Endothelial cell of umbilical vein (primary cell): ENCODE measurements around the gene PLPP2. TPM values are rescaled to one million over a fixed set of nuclear protein-coding genes. Genes with fewer than 3 reads are reported as not detected.

Source experiments
- BruUV-seq: library from RNA; stranded (reverse); fragments of 400-500 nt; replicated peaks from 2 replicates; lab custom pipeline; 2021; lab: Mats Ljungman, UMichigan
- CTCF ChIA-PET: fragments of 300-600, 350-600 bp; sonication (Branson Sonifier 250); formaldehyde crosslinking; loops from one replicate; lab custom pipeline; 2021; ENCODE audit warnings: antibody characterized with exemption, inconsistent platforms; lab: Charles Lee
- POLR2A ChIA-PET: fragments of 300-600, 350-600 bp; sonication (Branson Sonifier 250); formaldehyde crosslinking; loops from one replicate; lab custom pipeline; 2021; ENCODE audit warnings: antibody characterized with exemption, inconsistent platforms; lab: Charles Lee
- DNase-seq: peaks from one replicate; pipeline ENCODE4 v3.0.0-alpha.2; 2011; ENCODE audit warnings: low read depth, low spot score
- FAIRE-seq: peaks from 2 replicates; lab custom pipeline; 2011; peaks lifted over from hg19 to GRCh38; lab: Jason Lieb, UNC
- H2AFZ ChIP-seq: 2 replicates; pipeline ENCODE4 v1.6.0; 2012; ENCODE audit warnings: low read depth, low read length, control low read depth, inconsistent platforms
- H3K27ac ChIP-seq: 2 replicates; pipeline ENCODE4 v1.5.1; 2011; ENCODE audit warnings: low read depth, mild to moderate bottlenecking, control low read depth, low read length, moderate library complexity; ENCODE audit not compliant: insufficient read depth
- H3K27me3 ChIP-seq, 2 experiments: 2 replicates each; pipeline versions ENCODE4 v1.6.0 to v1.6.1; 2011; ENCODE audit warnings: low read length in 2 of 2, mixed read lengths in 1 of 2; ENCODE audit not compliant: control insufficient read depth in 2 of 2, insufficient read depth in 2 of 2
- H3K36me3 ChIP-seq, 2 experiments: 2 replicates in 1 of 2; 3 replicates in 1 of 2; pipeline ENCODE4 v1.5.1; 2011; ENCODE audit warnings: low read length in 2 of 2, mild to moderate bottlenecking in 1 of 2, moderate library complexity in 1 of 2; ENCODE audit not compliant: control insufficient read depth in 2 of 2, insufficient read depth in 2 of 2; ENCODE audit errors: extremely low read depth in 1 of 2
- H3K4me1 ChIP-seq: 3 replicates; pipeline ENCODE4 v1.5.1; 2011; ENCODE audit warnings: mild to moderate bottlenecking, low read length; ENCODE audit not compliant: control insufficient read depth, insufficient read depth; ENCODE audit errors: extremely low read depth
- H3K4me2 ChIP-seq: 2 replicates; pipeline ENCODE4 v1.6.1; 2011; ENCODE audit warnings: low read length, control low read depth, mixed read lengths; ENCODE audit not compliant: insufficient read depth
- H3K4me3 ChIP-seq, 3 experiments: fragments of 200-600 bp in 1 of 3; sonication (generic), shearing (Covaris generic) in 1 of 3; replicated peaks in 1 of 3; 2 replicates each; pipeline ENCODE4 v1.5.1; 2011 to 2016; ENCODE audit warnings: control low read depth in 3 of 3, low read length in 3 of 3, mild to moderate bottlenecking in 2 of 3, inconsistent platforms in 1 of 3, low read depth in 1 of 3, moderate library complexity in 1 of 3; ENCODE audit not compliant: insufficient read depth in 1 of 3
- H3K79me2 ChIP-seq: 2 replicates; pipeline ENCODE4 v1.6.0; 2012; ENCODE audit warnings: low read length, inconsistent platforms; ENCODE audit not compliant: control insufficient read depth, insufficient read depth
- H3K9ac ChIP-seq: replicated peaks from 2 replicates; pipeline ENCODE3; 2011; ENCODE audit warnings: low read length, control low read depth; ENCODE audit not compliant: insufficient read depth; ENCODE audit errors: extremely low read depth
- H3K9me1 ChIP-seq: replicated peaks from 3 replicates; pipeline ENCODE4 v1.6.0; 2011; ENCODE audit warnings: mild to moderate bottlenecking, low read length; ENCODE audit not compliant: control insufficient read depth, insufficient read depth; ENCODE audit errors: extremely low read depth
- H3K9me3 ChIP-seq: replicated peaks from 2 replicates; pipeline ENCODE4 v1.5.1; 2012; ENCODE audit warnings: low read length, inconsistent platforms; ENCODE audit not compliant: control insufficient read depth, insufficient read depth
- H4K20me1 ChIP-seq: replicated peaks from 2 replicates; pipeline ENCODE3; 2011; ENCODE audit warnings: mild to moderate bottlenecking, low read length; ENCODE audit not compliant: control insufficient read depth, insufficient read depth; ENCODE audit errors: extremely low read depth
- EZH2 ChIP-seq: IDR thresholded peaks from 2 replicates; pipeline ENCODE4 v1.6.1; 2012; ENCODE audit warnings: borderline replicate concordance, low read depth, mild to moderate bottlenecking, moderate library complexity, low read length, inconsistent platforms; ENCODE audit not compliant: severe bottlenecking
- FOS ChIP-seq: IDR thresholded peaks from 2 replicates; pipeline ENCODE4 v1.6.1; 2011; ENCODE audit warnings: mild to moderate bottlenecking, low read length, moderate library complexity, borderline replicate concordance; ENCODE audit not compliant: insufficient read depth
- GATA2 ChIP-seq: IDR thresholded peaks from 2 replicates; pipeline ENCODE4 v1.7.0; 2011; ENCODE audit warnings: low read depth, mild to moderate bottlenecking, moderate library complexity, mixed read lengths, low read length; ENCODE audit not compliant: insufficient read length, insufficient read depth
- JUN ChIP-seq: IDR thresholded peaks from 2 replicates; pipeline ENCODE4 v1.6.1; 2011; ENCODE audit warnings: borderline replicate concordance, low read depth; ENCODE audit not compliant: insufficient read length, insufficient read depth
- MAX ChIP-seq: IDR thresholded peaks from 2 replicates; pipeline ENCODE4 v1.6.1; 2011; ENCODE audit not compliant: insufficient read depth, insufficient read length
- MYC ChIP-seq: IDR thresholded peaks from one replicate; pipeline ENCODE4 v1.6.1; 2011; ENCODE audit warnings: mild to moderate bottlenecking, low read depth, low read length
- POLR2A ChIP-seq: IDR thresholded peaks from 2 replicates; pipeline ENCODE4 v1.6.1; 2012; ENCODE audit warnings: low read depth, mild to moderate bottlenecking, control low read depth, low read length
- POLR2AphosphoS5 ChIP-seq: IDR thresholded peaks from 2 replicates; pipeline ENCODE4 v1.6.1; 2012; ENCODE audit warnings: low read depth, mild to moderate bottlenecking, control low read depth, low read length, moderate library complexity; ENCODE audit not compliant: insufficient read depth
- dilution Hi-C: fragments of 300-500 bp; cut with MboI; formaldehyde crosslinking; loops from one replicate; pipeline ENCODE4 v1.15.0; 2019; ENCODE audit warnings: low sequenced_read_pairs; ENCODE audit not compliant: extremely low pct_ligation_motif_present
- intact Hi-C: fragments of 100-400 bp; cut with micrococcal nuclease; formaldehyde crosslinking; loops from one replicate; pipeline ENCODE4 v1.10.0; 2022
- polyA plus RNA-seq, 4 experiments: library from polyadenylated mRNA; depleted of rRNA in 3 of 4; stranded (reverse) in 3 of 4; unstranded in 1 of 4; fragments of >200 nt; gene quantifications; 2 replicates each; pipeline versions ENCODE4 v1.2.1 to v1.2.3, GENCODE V29; 2011 to 2012; ENCODE audit warnings: missing spikeins in 1 of 4
- total RNA-seq: library from RNA; stranded (reverse); gene quantifications from 2 replicates; pipeline ENCODE4 v1.2.3, GENCODE V29; 2021
- TF ChIP-seq, protein P1 (sequence below), 2 donors: IDR thresholded peaks; 1 replicate in 1 of 2; 2 replicates in 1 of 2; pipeline ENCODE4 v1.5.1; 2011; ENCODE audit warnings: low read length in 2 of 2, mild to moderate bottlenecking in 2 of 2, moderate library complexity in 2 of 2, control low read depth in 1 of 2, inconsistent platforms in 1 of 2, low read depth in 1 of 2; ENCODE audit not compliant: insufficient read depth in 1 of 2; ENCODE audit errors: extremely low read depth in 1 of 2

The PLPP2 gene
- total and polyA plus RNA-seq, 2 donors (not counting 3 experiments of a cell fraction or from before 2014, with no cell fraction given), result 27.9 to 34.3 TPM

DNA sequence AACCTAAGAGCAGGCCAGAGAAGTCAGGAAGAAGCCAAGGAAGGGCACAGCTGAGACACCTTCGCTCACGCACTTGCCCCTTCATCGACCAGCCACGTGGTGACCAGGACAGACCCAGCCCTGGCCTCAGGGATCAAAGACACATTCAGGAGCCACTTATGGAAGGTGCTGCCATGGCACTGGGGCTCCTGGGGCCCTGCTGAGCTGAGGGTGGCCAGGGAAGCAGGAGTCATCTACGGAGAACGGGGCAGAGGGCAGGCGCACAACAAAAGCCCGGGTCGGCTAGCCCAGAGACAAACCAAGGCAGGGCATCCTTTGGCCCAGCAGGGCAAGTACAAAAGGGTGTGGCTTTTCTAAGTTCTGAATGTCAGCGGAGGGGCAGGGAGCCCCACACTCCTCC is 2.3 kb downstream of the PLPP2 start:
- peaks cover 7 to 18% of the 10 kb centered on the region in 2 experiments for H3K27me3 ChIP-seq
- H3K9ac ChIP-seq, result no peak overlapping the region
- H4K20me1 ChIP-seq, result no peaks in the 10 kb centered on the region
- intact Hi-C loops, result no loop called here
- no peaks in the 10 kb centered on the region for H3K9me1 ChIP-seq
- DNase-seq, result no peak
- H3K4me1 ChIP-seq, result peaks cover 8% of the 10 kb centered on the region
- H3K4me3 ChIP-seq, result no peak overlapping the region
- no peak for FAIRE-seq
- dilution Hi-C loops, result no loop called here
- TF ChIP-seq FOS (no peak), MYC (no peak), EZH2 (no peak), MAX (no peak), POLR2AphosphoS5 (no peak), GATA2 (no peak), POLR2A (no peak), JUN (no peak)
- TF ChIP-seq, protein P1, sequence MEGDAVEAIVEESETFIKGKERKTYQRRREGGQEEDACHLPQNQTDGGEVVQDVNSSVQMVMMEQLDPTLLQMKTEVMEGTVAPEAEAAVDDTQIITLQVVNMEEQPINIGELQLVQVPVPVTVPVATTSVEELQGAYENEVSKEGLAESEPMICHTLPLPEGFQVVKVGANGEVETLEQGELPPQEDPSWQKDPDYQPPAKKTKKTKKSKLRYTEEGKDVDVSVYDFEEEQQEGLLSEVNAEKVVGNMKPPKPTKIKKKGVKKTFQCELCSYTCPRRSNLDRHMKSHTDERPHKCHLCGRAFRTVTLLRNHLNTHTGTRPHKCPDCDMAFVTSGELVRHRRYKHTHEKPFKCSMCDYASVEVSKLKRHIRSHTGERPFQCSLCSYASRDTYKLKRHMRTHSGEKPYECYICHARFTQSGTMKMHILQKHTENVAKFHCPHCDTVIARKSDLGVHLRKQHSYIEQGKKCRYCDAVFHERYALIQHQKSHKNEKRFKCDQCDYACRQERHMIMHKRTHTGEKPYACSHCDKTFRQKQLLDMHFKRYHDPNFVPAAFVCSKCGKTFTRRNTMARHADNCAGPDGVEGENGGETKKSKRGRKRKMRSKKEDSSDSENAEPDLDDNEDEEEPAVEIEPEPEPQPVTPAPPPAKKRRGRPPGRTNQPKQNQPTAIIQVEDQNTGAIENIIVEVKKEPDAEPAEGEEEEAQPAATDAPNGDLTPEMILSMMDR (IDR thresholded peaks at IDR 0.05; ENCODE audit: extremely low read depth in 1 of 2, insufficient read depth in 1 of 2, low read depth in 1 of 2, low read length in 2 of 2), result no peak
- H3K36me3 ChIP-seq, result no peaks in the 10 kb centered on the region
- BruUV-seq, result no TSS peak
- no peak overlapping the region for H3K4me2 ChIP-seq
- no peaks in the 10 kb centered on the region for H3K9me3 ChIP-seq
- no peak overlapping the region for H3K27ac ChIP-seq
- ChIA-PET CTCF (no interaction called here), POLR2A (no interaction called here)
- no peak overlapping the region for H2AFZ ChIP-seq
- H3K79me2 ChIP-seq, result no peaks in the 10 kb centered on the region
